Trophoblast cell (in vitro differentiated cells and primary cell): ENCODE results near the gene GFAP.

Source experiments
- DNase-seq, 2 donors: peaks; one replicate each; pipeline ENCODE4 v3.0.0-alpha.2; 2016
- H2AFZ ChIP-seq: 2 replicates; pipeline ENCODE4 v1.6.1; 2013; ENCODE audit warnings: low read length, moderate library complexity, mild to moderate bottlenecking; ENCODE audit not compliant: insufficient read depth, poor library complexity
- H2AK5ac ChIP-seq: 2 replicates; pipeline ENCODE4 v1.6.1; 2013; ENCODE audit warnings: mild to moderate bottlenecking, low read length
- H2BK120ac ChIP-seq: 2 replicates; pipeline ENCODE4 v1.6.1; 2013; ENCODE audit warnings: low read length, mild to moderate bottlenecking, moderate library complexity; ENCODE audit not compliant: insufficient read depth, poor library complexity
- H2BK12ac ChIP-seq: 2 replicates; pipeline ENCODE4 v1.6.1; 2013; ENCODE audit warnings: mild to moderate bottlenecking, low read length, moderate library complexity
- H2BK5ac ChIP-seq: 2 replicates; pipeline ENCODE4 v1.6.1; 2013; ENCODE audit warnings: low read length, low read depth, moderate library complexity, mild to moderate bottlenecking; ENCODE audit not compliant: poor library complexity
- H3K14ac ChIP-seq: 2 replicates; pipeline ENCODE4 v1.6.1; 2013; ENCODE audit warnings: mild to moderate bottlenecking, low read length
- H3K18ac ChIP-seq: 2 replicates; pipeline ENCODE4 v1.6.1; 2013; ENCODE audit warnings: mild to moderate bottlenecking, low read length
- H3K23ac ChIP-seq: 2 replicates; pipeline ENCODE4 v1.6.1; 2013; ENCODE audit warnings: low read length
- H3K27ac ChIP-seq: 2 replicates; pipeline ENCODE4 v1.5.1; 2013; ENCODE audit warnings: low read depth, mild to moderate bottlenecking, inconsistent platforms, low read length, moderate library complexity
- H3K27me3 ChIP-seq: 2 replicates; pipeline ENCODE4 v1.6.1; 2013; ENCODE audit warnings: inconsistent platforms, mild to moderate bottlenecking, low read length, moderate library complexity; ENCODE audit not compliant: insufficient read depth
- H3K36me3 ChIP-seq, 2 experiments: 1 replicate in 1 of 2; 2 replicates in 1 of 2; pipeline ENCODE4 v1.6.1; 2013; ENCODE audit warnings: low read length in 2 of 2, mild to moderate bottlenecking in 2 of 2, moderate library complexity in 1 of 2; ENCODE audit not compliant: insufficient read depth in 2 of 2, control insufficient read depth in 1 of 2
- H3K4ac ChIP-seq: 2 replicates; pipeline ENCODE4 v1.6.1; 2013; ENCODE audit warnings: low read depth, mild to moderate bottlenecking, low read length, moderate library complexity
- H3K4me1 ChIP-seq, 2 experiments: 1 replicate in 1 of 2; 2 replicates in 1 of 2; pipeline ENCODE4 v1.6.1; 2013; ENCODE audit warnings: low read length in 2 of 2, mild to moderate bottlenecking in 2 of 2, moderate library complexity in 1 of 2; ENCODE audit not compliant: insufficient read depth in 2 of 2, control insufficient read depth in 1 of 2
- H3K4me2 ChIP-seq: 2 replicates; pipeline ENCODE4 v1.6.1; 2013; ENCODE audit warnings: inconsistent platforms, mild to moderate bottlenecking, low read length, moderate library complexity
- H3K4me3 ChIP-seq: 2 replicates; pipeline ENCODE4 v1.5.1; 2013; ENCODE audit warnings: mild to moderate bottlenecking, low read depth, low read length, inconsistent platforms
- H3K79me1 ChIP-seq: one replicate; pipeline ENCODE4 v1.6.1; 2013; ENCODE audit warnings: low read length
- H3K79me2 ChIP-seq: 2 replicates; pipeline ENCODE4 v1.6.1; 2013; ENCODE audit warnings: low read length, mild to moderate bottlenecking; ENCODE audit not compliant: control insufficient read depth, insufficient read depth, poor library complexity
- H3K9ac ChIP-seq: 2 replicates; pipeline ENCODE4 v1.6.1; 2013; ENCODE audit warnings: mild to moderate bottlenecking, low read length
- H3K9me3 ChIP-seq: 2 replicates; pipeline ENCODE4 v1.6.1; 2013; ENCODE audit warnings: low read depth, mild to moderate bottlenecking, control low read depth, inconsistent platforms, low read length; ENCODE audit not compliant: insufficient read depth
- H4K12ac ChIP-seq: 2 replicates; pipeline ENCODE4 v1.6.1; 2013; ENCODE audit warnings: low read depth, mild to moderate bottlenecking, low read length, moderate library complexity
- H4K8ac ChIP-seq: 2 replicates; pipeline ENCODE4 v1.6.1; 2013; ENCODE audit warnings: low read depth, mild to moderate bottlenecking, low read length, moderate library complexity
- H4K91ac ChIP-seq: one replicate; pipeline ENCODE4 v1.6.1; 2013; ENCODE audit warnings: low read depth, mild to moderate bottlenecking, low read length, moderate library complexity
- WGBS: extraction: QIAGEN DNeasy Blood & Tissue Kit; methylation state at CpG from one replicate; pipeline ENCODE4 v1.1.7; 2013; ENCODE audit warnings: missing lambda C conversion rate; ENCODE audit not compliant: insufficient read length, insufficient coverage; ENCODE audit errors: extremely low coverage; 5-methylcytosine and 5-hydroxymethylcytosine counted together

GFAP gene

DNA sequence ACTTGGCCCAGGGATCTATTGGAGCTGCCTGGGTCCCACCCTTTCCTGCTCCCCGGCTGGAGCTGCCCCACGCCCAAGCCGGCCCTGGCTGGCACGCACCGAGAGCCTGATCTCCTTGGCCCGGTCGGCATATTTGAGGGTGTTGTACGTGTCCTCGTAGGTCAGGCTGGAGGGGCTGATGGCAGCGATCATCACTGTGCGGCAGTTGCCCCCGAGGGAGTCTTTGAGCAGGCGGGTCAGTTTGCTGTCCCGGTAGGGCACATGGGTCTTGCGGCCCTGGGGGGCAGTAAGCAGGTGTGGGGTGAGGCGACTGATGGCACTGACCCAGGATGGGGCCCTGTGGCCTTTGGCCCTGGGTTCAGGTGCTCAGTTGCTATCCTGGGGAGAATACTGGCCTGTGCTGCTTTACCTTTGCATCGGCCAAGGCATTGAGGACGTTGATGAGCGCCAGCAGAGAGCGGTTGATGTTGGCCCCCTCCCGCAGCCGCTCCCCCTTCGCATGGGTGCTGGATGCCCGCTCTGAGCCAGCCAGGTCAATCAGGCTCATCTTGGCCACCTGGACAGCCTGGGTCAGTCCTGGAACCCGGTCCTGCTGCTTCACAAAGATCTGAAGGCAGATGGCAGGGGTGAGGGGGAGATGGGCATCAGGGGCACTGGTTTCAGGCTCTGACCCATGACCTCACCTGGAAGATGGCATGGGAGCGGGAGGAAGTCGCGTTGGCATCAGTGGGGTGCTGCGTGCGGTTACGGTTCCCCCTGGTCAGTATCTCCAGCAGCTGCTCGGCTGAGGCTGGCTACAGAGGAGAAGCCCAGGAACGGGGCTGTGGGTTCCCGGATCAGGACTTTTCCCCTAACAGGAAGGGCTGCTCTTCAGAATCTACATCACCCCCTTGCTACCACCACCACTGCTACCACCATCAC lies 18.8 kb upstream of the GFAP start:
- no peak overlapping the region for H2AFZ ChIP-seq
- no peak overlapping the region for H2BK5ac ChIP-seq
- no peak overlapping the region for H3K23ac ChIP-seq
- H4K8ac ChIP-seq: no peak overlapping the region
- no peak overlapping the region for H4K91ac ChIP-seq
- no peak overlapping the region for H3K4me2 ChIP-seq
- no peak overlapping the region for H3K4me3 ChIP-seq
- peaks cover 57 to 59% of the 10 kb centered on the region in 2 experiments for H3K36me3 ChIP-seq
- no peak overlapping the region for H4K12ac ChIP-seq
- no peak overlapping the region for H3K27ac ChIP-seq
- H3K18ac ChIP-seq: no peak overlapping the region
- no peaks in the 10 kb centered on the region for H3K9me3 ChIP-seq
- no peak overlapping the region for H2AK5ac ChIP-seq
- no peak overlapping the region for H2BK12ac ChIP-seq
- WGBS: no CpG with 5 or more reads among the region's 34 CpGs
- H3K4ac ChIP-seq: no peak overlapping the region
- H3K79me2 ChIP-seq: no peaks in the 10 kb centered on the region
- H3K14ac ChIP-seq: no peak overlapping the region
- H3K79me1 ChIP-seq: no peaks in the 10 kb centered on the region
- no peak overlapping the region for H2BK120ac ChIP-seq
- no peak overlapping the region for H3K9ac ChIP-seq
- DNase-seq: no peak
- H3K4me1 ChIP-seq: no peaks in the 10 kb centered on the region
- H3K27me3 ChIP-seq: no peaks in the 10 kb centered on the region

DNA sequence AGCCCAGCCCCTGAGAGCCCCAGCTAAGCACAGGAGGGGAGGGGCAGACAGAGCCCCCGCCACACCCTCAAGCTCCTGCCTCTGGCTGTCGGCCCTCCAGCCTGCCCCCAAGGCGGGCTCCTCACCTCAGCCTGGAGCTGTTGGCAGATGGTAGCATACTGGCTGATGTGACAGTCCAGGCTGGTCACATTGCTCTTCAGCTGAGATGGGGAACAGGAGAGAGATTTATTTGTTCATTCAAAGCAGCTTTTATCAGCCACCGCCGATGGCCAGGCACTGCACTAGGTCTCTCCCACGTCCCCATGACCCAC lies 17.4 kb upstream of the GFAP start:
- DNase-seq: no peak
- WGBS: no CpG with 5 or more reads among the region's 6 CpGs
- H3K36me3 ChIP-seq: peaks cover 68 to 73% of the 10 kb centered on the region in 2 experiments
- no peaks in the 10 kb centered on the region for H3K27me3 ChIP-seq
- no peak overlapping the region for H3K14ac ChIP-seq
- H3K4me3 ChIP-seq: no peak overlapping the region
- no peaks in the 10 kb centered on the region for H3K79me1 ChIP-seq
- no peak overlapping the region for H4K8ac ChIP-seq
- no peak overlapping the region for H4K12ac ChIP-seq
- H2BK12ac ChIP-seq: no peak overlapping the region
- H2BK120ac ChIP-seq: no peak overlapping the region
- no peak overlapping the region for H3K27ac ChIP-seq
- H3K79me2 ChIP-seq: no peaks in the 10 kb centered on the region
- no peak overlapping the region for H3K4me2 ChIP-seq
- H2BK5ac ChIP-seq: no peak overlapping the region
- H3K18ac ChIP-seq: no peak overlapping the region
- no peaks in the 10 kb centered on the region for H3K9me3 ChIP-seq
- H2AK5ac ChIP-seq: no peak overlapping the region
- H3K4ac ChIP-seq: no peak overlapping the region
- no peak overlapping the region for H3K23ac ChIP-seq
- no peak overlapping the region for H4K91ac ChIP-seq
- no peak overlapping the region for H2AFZ ChIP-seq
- no peaks in the 10 kb centered on the region for H3K4me1 ChIP-seq
- no peak overlapping the region for H3K9ac ChIP-seq

GRCh38 chr17:44932096-44932786 lies 16.9 kb upstream of the GFAP start:
- Histone ChIP-seq H3K79me1 (no peaks in the 10 kb centered on the region), H3K36me3 (peaks cover 73 to 78% of the 10 kb centered on the region in 2 experiments), H3K9me3 (no peaks in the 10 kb centered on the region), H3K23ac (no peak overlapping the region), H3K4me2 (no peak overlapping the region), H3K27me3 (no peaks in the 10 kb centered on the region), H3K9ac (no peak overlapping the region), H2AK5ac (no peak overlapping the region), H3K4me3 (no peak overlapping the region), H4K12ac (no peak overlapping the region), H3K14ac (no peak overlapping the region), H4K8ac (no peak overlapping the region), H2BK5ac (no peak overlapping the region), H2BK12ac (no peak overlapping the region), H2AFZ (no peak overlapping the region), H3K18ac (no peak overlapping the region), H4K91ac (no peak overlapping the region), H2BK120ac (no peak overlapping the region), H3K4ac (no peak overlapping the region), H3K4me1 (no peaks in the 10 kb centered on the region), H3K79me2 (no peaks in the 10 kb centered on the region), H3K27ac (no peak overlapping the region)
- no peak for DNase-seq
- WGBS: no CpG with 5 or more reads among the region's 8 CpGs

GRCh38 chr17:44931376-44931775 lies 16.1 kb upstream of the GFAP start:
- Histone ChIP-seq H3K27ac (no peak overlapping the region), H3K79me1 (no peaks in the 10 kb centered on the region), H3K36me3 (peaks cover 81 to 86% of the 10 kb centered on the region in 2 experiments), H3K27me3 (no peaks in the 10 kb centered on the region), H3K9ac (no peak overlapping the region), H3K4ac (no peak overlapping the region), H3K79me2 (no peaks in the 10 kb centered on the region), H2AFZ (no peak overlapping the region), H2AK5ac (no peak overlapping the region), H3K14ac (no peak overlapping the region), H3K23ac (no peak overlapping the region), H3K4me2 (no peak overlapping the region), H2BK12ac (no peak overlapping the region), H2BK5ac (no peak overlapping the region), H3K4me3 (no peak overlapping the region), H4K12ac (no peak overlapping the region), H3K4me1 (no peaks in the 10 kb centered on the region), H4K91ac (no peak overlapping the region), H4K8ac (no peak overlapping the region), H3K18ac (no peak overlapping the region), H2BK120ac (no peak overlapping the region), H3K9me3 (no peaks in the 10 kb centered on the region)
- WGBS: no CpG with 5 or more reads among the region's 5 CpGs
- DNase-seq: no peak
